Glutamatergic neuron (in vitro differentiated cells): ENCODE results near the gene SLN. TPM values are rescaled to one million over a fixed set of nuclear protein-coding genes. Genes with fewer than 3 reads are reported as not detected.

ENCODE experiments used
- DNase-seq: peaks from one replicate; pipeline ENCODE4 v3.0.0; 2022
- H3K27ac Mint-ChIP-seq: one replicate; pipeline ENCODE4 v1.8.0; 2020; ENCODE audit warnings: mild to moderate bottlenecking, mixed read lengths, inconsistent platforms; ENCODE audit not compliant: unreplicated experiment
- H3K27me3 Mint-ChIP-seq: one replicate; pipeline ENCODE4 v1.8.0; 2020; ENCODE audit warnings: mild to moderate bottlenecking, moderate library complexity, mixed read lengths, inconsistent platforms; ENCODE audit not compliant: unreplicated experiment
- H3K36me3 Mint-ChIP-seq: one replicate; pipeline ENCODE4 v1.8.0; 2020; ENCODE audit warnings: mild to moderate bottlenecking, mixed read lengths, inconsistent platforms; ENCODE audit not compliant: unreplicated experiment
- H3K4me1 Mint-ChIP-seq: one replicate; pipeline ENCODE4 v1.8.0; 2020; ENCODE audit warnings: mild to moderate bottlenecking, low read depth, mixed read lengths, inconsistent platforms; ENCODE audit not compliant: unreplicated experiment
- H3K4me3 Mint-ChIP-seq: one replicate; pipeline ENCODE4 v1.8.0; 2020; ENCODE audit warnings: mild to moderate bottlenecking, mixed read lengths, inconsistent platforms; ENCODE audit not compliant: unreplicated experiment
- H3K9me3 Mint-ChIP-seq: one replicate; pipeline ENCODE4 v1.8.0; 2020; ENCODE audit warnings: mild to moderate bottlenecking, moderate library complexity, mixed read lengths, inconsistent platforms; ENCODE audit not compliant: unreplicated experiment
- CTCF ChIP-seq: fragments of 200-600 bp; sonication (generic); IDR thresholded peaks from one replicate; pipeline ENCODE4 v1.5.0; 2021; ENCODE audit not compliant: partially characterized antibody, unreplicated experiment
- total RNA-seq: library from RNA; stranded (reverse); fragmentation: NEBNext Ultra II Directional; extraction: Animal tissue kit (Norgen Biotek cat#: 25700); gene quantifications from one replicate; pipeline ENCODE4 v1.2.1, GENCODE V29; 2021; ENCODE audit not compliant: unreplicated experiment

SLN gene
- total RNA-seq, 1 donor from 2014 or later, result not detected

DNA sequence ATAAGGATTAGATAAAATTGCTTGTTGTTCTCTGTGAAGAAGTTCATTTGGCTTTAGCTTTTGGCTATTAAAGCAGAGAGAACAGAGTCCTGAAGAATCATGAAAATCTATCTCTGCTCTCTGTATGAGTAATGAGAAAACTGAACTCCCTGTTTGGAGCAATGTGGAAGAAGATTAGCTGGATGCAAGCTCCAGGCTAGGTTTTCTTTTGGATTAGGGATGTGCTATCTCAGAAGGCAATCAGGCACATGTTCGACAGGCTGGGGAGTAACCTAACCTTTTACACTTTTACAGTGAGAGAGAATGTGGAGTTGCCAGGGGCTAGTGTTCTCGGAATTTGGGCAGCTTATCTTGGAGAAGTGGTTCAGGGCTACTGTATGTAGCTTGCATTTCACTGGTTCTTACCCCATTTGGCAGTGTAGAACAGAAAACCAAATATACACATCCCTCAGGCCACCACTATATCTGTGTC is 8.5 kb upstream of the SLN start:
- Mint-ChIP-seq H3K27me3 (no peaks in the 10 kb centered on the region), H3K27ac (no peak overlapping the region), H3K9me3 (no peaks in the 10 kb centered on the region)

GRCh38 chr11:107719557-107720302 is 7.9 kb upstream of the SLN start:
- no peaks in the 10 kb centered on the region for H3K36me3 Mint-ChIP-seq
- no peak overlapping the region for H3K27ac Mint-ChIP-seq
- peaks cover 16% of the 10 kb centered on the region for H3K4me1 Mint-ChIP-seq
- no peaks in the 10 kb centered on the region for H3K9me3 Mint-ChIP-seq
- no peak for TF ChIP-seq CTCF
- no peak overlapping the region for H3K4me3 Mint-ChIP-seq
- no peaks in the 10 kb centered on the region for H3K27me3 Mint-ChIP-seq
- DNase-seq, result no peak

More for the DNA sequence above, 8.5 kb upstream of the SLN start:
- Mint-ChIP-seq H3K4me3 (no peak overlapping the region), H3K4me1 (peaks cover 16% of the 10 kb centered on the region), H3K36me3 (no peaks in the 10 kb centered on the region)
- no peak for TF ChIP-seq CTCF
- no peak for DNase-seq

- Mint-ChIP-seq H3K4me3 (no peak overlapping the region), H3K9me3 (no peaks in the 10 kb centered on the region), H3K36me3 (no peaks in the 10 kb centered on the region), H3K4me1 (peaks cover 16% of the 10 kb centered on the region), H3K27ac (no peak overlapping the region), H3K27me3 (no peaks in the 10 kb centered on the region)
- no peak for DNase-seq
- TF ChIP-seq CTCF, result no peak
Measured at GRCh38 chr11:107719073-107719472, 7.2 kb upstream of the SLN start.

DNA sequence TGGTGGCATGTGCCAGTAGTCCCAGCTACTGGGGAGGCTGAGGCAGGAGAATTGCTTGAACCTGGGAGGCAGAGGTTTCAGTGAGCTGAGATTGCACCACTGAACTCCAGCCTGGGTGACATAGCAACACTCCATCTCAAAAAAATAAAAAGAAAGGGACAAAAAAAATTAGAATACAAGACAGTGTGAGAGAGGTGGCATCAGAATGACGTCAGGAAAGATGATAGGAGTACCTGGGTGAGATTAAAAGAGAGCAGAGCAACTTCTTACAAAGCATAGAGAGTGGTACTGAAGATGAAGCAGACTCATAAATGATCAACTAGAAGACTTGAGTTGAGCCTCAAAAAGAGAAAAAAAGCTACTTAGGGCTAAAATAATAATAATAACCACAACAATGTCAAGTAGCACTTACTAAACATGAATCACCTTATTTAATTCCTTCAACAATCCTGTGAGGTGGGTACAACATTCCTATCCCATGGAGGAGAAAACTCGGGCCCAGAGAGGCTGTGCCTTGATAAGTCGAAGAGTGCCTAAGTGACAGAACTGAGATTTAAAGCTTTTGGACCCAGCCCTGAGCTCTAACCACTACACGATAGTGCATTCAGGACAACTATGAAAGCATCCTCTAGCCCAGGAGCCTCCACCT is 5.2 kb upstream of the SLN start:
- H3K27me3 Mint-ChIP-seq, result no peaks in the 10 kb centered on the region
- peaks cover 24% of the 10 kb centered on the region for H3K4me1 Mint-ChIP-seq
- no peaks in the 10 kb centered on the region for H3K9me3 Mint-ChIP-seq
- H3K4me3 Mint-ChIP-seq, result no peak overlapping the region
- DNase-seq, result no peak
- H3K27ac Mint-ChIP-seq, result no peak overlapping the region
- no peak for TF ChIP-seq CTCF
- H3K36me3 Mint-ChIP-seq, result no peaks in the 10 kb centered on the region

DNA sequence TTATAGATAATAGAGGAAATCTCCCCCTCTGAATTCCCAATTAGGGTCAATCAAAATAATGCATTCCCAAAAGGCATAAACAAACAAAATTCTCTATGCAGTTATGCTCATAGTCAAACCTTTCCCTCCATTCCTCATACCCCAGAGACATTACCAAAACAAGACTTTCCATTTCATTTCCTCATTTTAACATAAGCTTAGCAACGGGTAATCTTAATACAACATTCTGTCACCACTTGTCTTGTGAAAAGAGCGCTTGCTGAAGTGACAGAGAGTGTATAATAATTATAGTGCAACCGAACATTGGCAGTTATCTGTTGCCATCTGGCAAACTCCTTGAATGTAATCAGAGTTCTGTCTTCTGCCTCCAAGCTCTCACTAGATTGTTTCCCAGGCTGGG is 1.2 kb upstream of the SLN start:
- H3K27me3 Mint-ChIP-seq, result no peaks in the 10 kb centered on the region
- no peak for DNase-seq
- no peaks in the 10 kb centered on the region for H3K36me3 Mint-ChIP-seq
- H3K4me3 Mint-ChIP-seq, result no peak overlapping the region
- no peaks in the 10 kb centered on the region for H3K9me3 Mint-ChIP-seq
- no peak for TF ChIP-seq CTCF
- no peak overlapping the region for H3K27ac Mint-ChIP-seq
- H3K4me1 Mint-ChIP-seq, result peaks cover 8% of the 10 kb centered on the region
